ENCODE data around the gene ETNK2.
A peak's percentile ranks its signal among the peaks of the same experiment; 100 is the strongest.

ETNK2 gene

GRCh38 chr1:204169858-204170257 is 18.0 kb upstream of the ETNK2 start:
- H3K27me3 ChIP-seq (ENCODE audit: insufficient read depth, low read length) = peaks cover 7% of the 10 kb centered on the region
- no peak overlapping the region for H2AFZ ChIP-seq (ENCODE audit: low read depth, low read length)
- no peaks in the 10 kb centered on the region for H3K36me3 ChIP-seq (ENCODE audit: insufficient read depth, low read length)
- peaks cover 3% of the 10 kb centered on the region for H3K9me3 ChIP-seq (ENCODE audit: low read length)
- no peaks in the 10 kb centered on the region for H3K4me1 ChIP-seq (ENCODE audit: insufficient read depth, low read length)
- H3K4me3 ChIP-seq (ENCODE audit: low read length) = no peak overlapping the region

- no peak overlapping the region for H3K4me3 ChIP-seq (ENCODE audit: low read length)
Observed at GRCh38 chr1:204167730-204168129, 15.9 kb upstream of the ETNK2 start.

GRCh38 chr1:204166219-204166618 is 14.4 kb upstream of the ETNK2 start, which contains the start of gene REN:
Gene REN (minus strand): TSS chr1:204166337. CDS start chr1:204166293, 44 bp downstream.
- H3K27me3 ChIP-seq (ENCODE audit: insufficient read depth, low read length) = peaks cover 13% of the 10 kb centered on the region
- H3K9me3 ChIP-seq (ENCODE audit: low read length) = no peaks in the 10 kb centered on the region
- H3K4me3 ChIP-seq (ENCODE audit: low read length) = no peak within 1 kb of the TSS
- no peaks in the 10 kb centered on the region for H3K4me1 ChIP-seq (ENCODE audit: insufficient read depth, low read length)
- no peaks in the 10 kb centered on the region for H3K36me3 ChIP-seq (ENCODE audit: insufficient read depth, low read length)
- no peak within 1 kb of the TSS for H2AFZ ChIP-seq (ENCODE audit: low read depth, low read length)

More at GRCh38 chr1:204167730-204168129, 15.9 kb upstream of the ETNK2 start:
- Histone ChIP-seq H3K9me3 (ENCODE audit: low read length) (peaks cover 3% of the 10 kb centered on the region), H3K36me3 (ENCODE audit: insufficient read depth, low read length) (no peaks in the 10 kb centered on the region), H3K4me1 (ENCODE audit: insufficient read depth, low read length) (no peaks in the 10 kb centered on the region), H3K27me3 (ENCODE audit: insufficient read depth, low read length) (peaks cover 7% of the 10 kb centered on the region), H2AFZ (ENCODE audit: low read depth, low read length) (no peak overlapping the region)

- no peaks in the 10 kb centered on the region for H3K9me3 ChIP-seq (ENCODE audit: low read length)
- H2AFZ ChIP-seq (ENCODE audit: low read depth, low read length) = no peak overlapping the region
- H3K27me3 ChIP-seq (ENCODE audit: insufficient read depth, low read length) = peaks cover 37% of the 10 kb centered on the region
- H3K36me3 ChIP-seq (ENCODE audit: insufficient read depth, low read length) = no peaks in the 10 kb centered on the region
- no peaks in the 10 kb centered on the region for H3K4me1 ChIP-seq (ENCODE audit: insufficient read depth, low read length)
- no peak overlapping the region for H3K4me3 ChIP-seq (ENCODE audit: low read length)
Observed at GRCh38 chr1:204162494-204163074, 10.7 kb upstream of the ETNK2 start.

GRCh38 chr1:204161609-204162493 is 10.0 kb upstream of the ETNK2 start:
- Histone ChIP-seq H3K36me3 (ENCODE audit: insufficient read depth, low read length) (no peaks in the 10 kb centered on the region), H3K27me3 (ENCODE audit: insufficient read depth, low read length) (peaks cover 41% of the 10 kb centered on the region), H3K4me1 (ENCODE audit: insufficient read depth, low read length) (no peaks in the 10 kb centered on the region), H2AFZ (ENCODE audit: low read depth, low read length) (no peak overlapping the region), H3K4me3 (ENCODE audit: low read length) (no peak overlapping the region), H3K9me3 (ENCODE audit: low read length) (no peaks in the 10 kb centered on the region)

- H2AFZ ChIP-seq (ENCODE audit: low read depth, low read length) = no peak overlapping the region
- H3K4me3 ChIP-seq (ENCODE audit: low read length) = no peak overlapping the region
- peaks cover 5% of the 10 kb centered on the region for H3K4me1 ChIP-seq (ENCODE audit: insufficient read depth, low read length)
- H3K27me3 ChIP-seq (ENCODE audit: insufficient read depth, low read length) = peaks cover 38% of the 10 kb centered on the region
- H3K9me3 ChIP-seq (ENCODE audit: low read length) = no peaks in the 10 kb centered on the region
- no peaks in the 10 kb centered on the region for H3K36me3 ChIP-seq (ENCODE audit: insufficient read depth, low read length)
Observed at GRCh38 chr1:204157962-204158361, 6.1 kb upstream of the ETNK2 start.

- Histone ChIP-seq H2AFZ (ENCODE audit: low read depth, low read length) (no peak overlapping the region), H3K27me3 (ENCODE audit: insufficient read depth, low read length) (peaks cover 29% of the 10 kb centered on the region), H3K9me3 (ENCODE audit: low read length) (no peaks in the 10 kb centered on the region), H3K4me3 (ENCODE audit: low read length) (no peak overlapping the region), H3K4me1 (ENCODE audit: insufficient read depth, low read length) (peaks cover 14% of the 10 kb centered on the region), H3K36me3 (ENCODE audit: insufficient read depth, low read length) (no peaks in the 10 kb centered on the region)
Observed at GRCh38 chr1:204155881-204156280, 4.0 kb upstream of the ETNK2 start.

GRCh38 chr1:204154568-204155255 is 2.9 kb upstream of the ETNK2 start:
- Histone ChIP-seq H3K4me3 (ENCODE audit: low read length) (no peak overlapping the region), H3K4me1 (ENCODE audit: insufficient read depth, low read length) (peaks cover 16% of the 10 kb centered on the region), H3K36me3 (ENCODE audit: insufficient read depth, low read length) (no peaks in the 10 kb centered on the region), H3K9me3 (ENCODE audit: low read length) (no peaks in the 10 kb centered on the region), H3K27me3 (ENCODE audit: insufficient read depth, low read length) (peaks cover 20% of the 10 kb centered on the region), H2AFZ (ENCODE audit: low read depth, low read length) (no peak overlapping the region)

- H3K4me3 ChIP-seq (ENCODE audit: low read length) = no peak overlapping the region
- H3K36me3 ChIP-seq (ENCODE audit: insufficient read depth, low read length) = no peaks in the 10 kb centered on the region
- peaks cover 18% of the 10 kb centered on the region for H3K4me1 ChIP-seq (ENCODE audit: insufficient read depth, low read length)
- no peaks in the 10 kb centered on the region for H3K9me3 ChIP-seq (ENCODE audit: low read length)
- no peak overlapping the region for H2AFZ ChIP-seq (ENCODE audit: low read depth, low read length)
- peaks cover 14% of the 10 kb centered on the region for H3K27me3 ChIP-seq (ENCODE audit: insufficient read depth, low read length)
Observed at GRCh38 chr1:204153667-204154066, 1.8 kb upstream of the ETNK2 start.

- Histone ChIP-seq H3K36me3 (ENCODE audit: insufficient read depth, low read length) (no peaks in the 10 kb centered on the region), H3K9me3 (ENCODE audit: low read length) (no peaks in the 10 kb centered on the region), H2AFZ (ENCODE audit: low read depth, low read length) (peak overlapping the region; percentile 81), H3K4me1 (ENCODE audit: insufficient read depth, low read length) (peaks cover 30% of the 10 kb centered on the region), H3K27me3 (ENCODE audit: insufficient read depth, low read length) (peaks cover 8% of the 10 kb centered on the region), H3K4me3 (ENCODE audit: low read length) (peak overlapping the region; percentile 61)
Observed at GRCh38 chr1:204152310-204153044, 633 bp upstream of the ETNK2 start.

GRCh38 chr1:204150702-204151551 is 917 bp downstream of the ETNK2 start:
- Histone ChIP-seq H3K36me3 (ENCODE audit: insufficient read depth, low read length) (no peaks in the 10 kb centered on the region), H2AFZ (ENCODE audit: low read depth, low read length) (peak overlapping the region; percentile 76), H3K4me1 (ENCODE audit: insufficient read depth, low read length) (peaks cover 31% of the 10 kb centered on the region), H3K9me3 (ENCODE audit: low read length) (no peaks in the 10 kb centered on the region), H3K27me3 (ENCODE audit: insufficient read depth, low read length) (no peaks in the 10 kb centered on the region), H3K4me3 (ENCODE audit: low read length) (peak overlapping the region; percentile 61)
